GM23338 (cell line): Measurements from ENCODE around the gene RIMS4. TPM values are rescaled to one million over a fixed set of nuclear protein-coding genes. Genes with fewer than 3 reads are reported as not detected.

Source experiments
- ATAC-seq: fragments of 200-7000 bp; cut with Tn5 transposase; 3 replicates; pipeline ENCODE4 v1.9.1; 2020
- DNase-seq: peaks from one replicate; pipeline ENCODE4 v3.0.0-alpha.2; 2015; ENCODE audit warnings: low spot score
- H2AFZ ChIP-seq: fragments of 200-600 bp; sonication (generic); 2 replicates; pipeline ENCODE4 v1.8.0; 2016; ENCODE audit warnings: antibody characterized with exemption, mild to moderate bottlenecking, moderate library complexity
- H3F3A ChIP-seq: fragments of 200-600 bp; sonication (generic); replicated peaks from 2 replicates; pipeline ENCODE4 v1.8.0; 2017; ENCODE audit warnings: antibody characterized with exemption, mixed run types, low read depth
- H3K27ac ChIP-seq: fragments of 200-600 bp; sonication (generic); 2 replicates; pipeline ENCODE4 v1.6.1; 2016; ENCODE audit warnings: low read depth
- H3K27me3 ChIP-seq: fragments of 200-600 bp; sonication (generic); 2 replicates; pipeline ENCODE4 v1.8.0; 2016; ENCODE audit warnings: mild to moderate bottlenecking, mixed run types, moderate library complexity; ENCODE audit not compliant: insufficient read depth
- H3K36me3 ChIP-seq: fragments of 200-600 bp; sonication (generic); 2 replicates; pipeline ENCODE4 v1.8.0; 2016; ENCODE audit warnings: mild to moderate bottlenecking; ENCODE audit not compliant: insufficient read depth
- H3K4me1 ChIP-seq: fragments of 200-600 bp; sonication (generic); 2 replicates; pipeline ENCODE4 v1.8.0; 2016; ENCODE audit warnings: mild to moderate bottlenecking, moderate library complexity; ENCODE audit not compliant: insufficient read depth
- H3K4me2 ChIP-seq: fragments of 200-600 bp; sonication (generic); 2 replicates; pipeline ENCODE4 v1.7.1; 2017; ENCODE audit warnings: mixed run types
- H3K4me3 ChIP-seq: fragments of 200-600 bp; sonication (generic); 2 replicates; pipeline ENCODE4 v1.6.1; 2016; ENCODE audit warnings: mixed run types
- H3K79me2 ChIP-seq: fragments of 200-600 bp; sonication (generic); replicated peaks from 2 replicates; pipeline ENCODE4 v1.8.0; 2017; ENCODE audit warnings: mild to moderate bottlenecking; ENCODE audit not compliant: insufficient read depth
- H3K9me2 ChIP-seq: fragments of 200-600 bp; sonication (generic); 2 replicates; pipeline ENCODE4 v1.8.0; 2017; ENCODE audit not compliant: insufficient read depth
- H4K20me1 ChIP-seq: fragments of 200-600 bp; sonication (generic); replicated peaks from 2 replicates; pipeline ENCODE4 v1.8.0; 2017; ENCODE audit warnings: mild to moderate bottlenecking; ENCODE audit not compliant: insufficient read depth
- H3K27ac Mint-ChIP-seq: 2 replicates; pipeline ENCODE4 v1.8.0; 2020; ENCODE audit warnings: inconsistent platforms, mild to moderate bottlenecking, moderate library complexity, mixed read lengths
- H3K27me3 Mint-ChIP-seq: 3 replicates; pipeline ENCODE4 v1.8.0; 2022; ENCODE audit warnings: low read depth, mild to moderate bottlenecking, moderate library complexity, mixed read lengths, inconsistent platforms; ENCODE audit not compliant: insufficient read depth, poor library complexity
- H3K36me3 Mint-ChIP-seq: 3 replicates; pipeline ENCODE4 v1.8.0; 2021; ENCODE audit warnings: low read depth, mild to moderate bottlenecking, inconsistent platforms, moderate library complexity, mixed read lengths
- H3K4me1 Mint-ChIP-seq: 3 replicates; pipeline ENCODE4 v1.8.0; 2020; ENCODE audit warnings: mild to moderate bottlenecking, inconsistent platforms, mixed read lengths
- H3K4me3 Mint-ChIP-seq: 3 replicates; pipeline ENCODE4 v1.8.0; 2021; ENCODE audit warnings: moderate library complexity, mild to moderate bottlenecking, inconsistent platforms, mixed read lengths
- H3K9me3 Mint-ChIP-seq: 3 replicates; pipeline ENCODE4 v1.8.0; 2020; ENCODE audit warnings: moderate library complexity, mild to moderate bottlenecking, inconsistent platforms, mixed read lengths
- CREB1 ChIP-seq: fragments of 250-450 bp; sonication (Bioruptor Pico); IDR thresholded peaks from 2 replicates; pipeline ENCODE4 v1.5.0; 2020; ENCODE audit warnings: low read depth, mild to moderate bottlenecking, moderate library complexity
- CTCF ChIP-seq, 2 experiments: fragments of 200-600 bp in 1 of 2; sonication (generic) in 1 of 2; conservative IDR thresholded peaks; 2 replicates each; pipeline versions ENCODE4 v1.5.1 to v1.6.1; 2016 to 2017; ENCODE audit warnings: antibody characterized with exemption in 2 of 2, low read depth in 2 of 2, mild to moderate bottlenecking in 2 of 2, moderate library complexity in 1 of 2
- EZH2 ChIP-seq: fragments of 200-600 bp; sonication (generic); IDR thresholded peaks from one replicate; pipeline ENCODE4 v1.8.0; 2017; ENCODE audit warnings: antibody characterized with exemption, mild to moderate bottlenecking, low read depth; ENCODE audit not compliant: unreplicated experiment
- EZH2phosphoT487 ChIP-seq: fragments of 200-600 bp; sonication (generic); IDR thresholded peaks from one replicate; pipeline ENCODE4 v1.8.1; 2018; ENCODE audit warnings: antibody characterized with exemption; ENCODE audit not compliant: unreplicated experiment
- NANOG ChIP-seq: IDR thresholded peaks from 2 replicates; pipeline ENCODE4 v1.6.1; 2016; ENCODE audit warnings: antibody characterized with exemption, borderline replicate concordance
- STAT1 ChIP-seq: IDR thresholded peaks from one replicate; pipeline ENCODE4 v1.6.1; 2016; ENCODE audit warnings: antibody characterized with exemption; ENCODE audit not compliant: unreplicated experiment
- ZNF114 ChIP-seq: fragments of 250-450 bp; sonication (Bioruptor Pico); IDR thresholded peaks from 2 replicates; pipeline ENCODE4 v1.5.0; 2020; ENCODE audit warnings: mild to moderate bottlenecking, moderate library complexity
- ZNF331 ChIP-seq: fragments of 250-450 bp; sonication (Bioruptor Pico); IDR thresholded peaks from 2 replicates; pipeline ENCODE4 v1.5.0; 2020; ENCODE audit warnings: low read depth, mild to moderate bottlenecking, moderate library complexity
- ZNF462 ChIP-seq: fragments of 250-450 bp; sonication (Bioruptor Pico); IDR thresholded peaks from 2 replicates; pipeline ENCODE4 v1.5.0; 2020; ENCODE audit warnings: mild to moderate bottlenecking, moderate library complexity
- polyA plus RNA-seq: library from polyadenylated mRNA; unstranded; fragments of >200 nt; fragmentation: Nextera tagmentation; extraction: Ambion mirVana; gene quantifications from 2 replicates; pipeline ENCODE4 v1.2.1, GENCODE V29; 2016
- total RNA-seq: library from RNA; depleted of rRNA; stranded (reverse); fragments of >200 nt; shearing (Covaris generic); gene quantifications from 2 replicates; pipeline ENCODE4 v1.2.3, GENCODE V29; 2014
- TF ChIP-seq, protein P1 (sequence below): IDR thresholded peaks from one replicate; pipeline ENCODE4 v1.6.1; 2018; ENCODE audit warnings: antibody characterized with exemption; ENCODE audit not compliant: unreplicated experiment

RIMS4 gene
- total and polyA plus RNA-seq, 2 experiments from 2014 or later: 3.5 to 39.7 TPM

- TF ChIP-seq ZNF462 (CRISPR knock-in tag) (no peak), ZNF114 (no peak)
- TF ChIP-seq, protein P1, sequence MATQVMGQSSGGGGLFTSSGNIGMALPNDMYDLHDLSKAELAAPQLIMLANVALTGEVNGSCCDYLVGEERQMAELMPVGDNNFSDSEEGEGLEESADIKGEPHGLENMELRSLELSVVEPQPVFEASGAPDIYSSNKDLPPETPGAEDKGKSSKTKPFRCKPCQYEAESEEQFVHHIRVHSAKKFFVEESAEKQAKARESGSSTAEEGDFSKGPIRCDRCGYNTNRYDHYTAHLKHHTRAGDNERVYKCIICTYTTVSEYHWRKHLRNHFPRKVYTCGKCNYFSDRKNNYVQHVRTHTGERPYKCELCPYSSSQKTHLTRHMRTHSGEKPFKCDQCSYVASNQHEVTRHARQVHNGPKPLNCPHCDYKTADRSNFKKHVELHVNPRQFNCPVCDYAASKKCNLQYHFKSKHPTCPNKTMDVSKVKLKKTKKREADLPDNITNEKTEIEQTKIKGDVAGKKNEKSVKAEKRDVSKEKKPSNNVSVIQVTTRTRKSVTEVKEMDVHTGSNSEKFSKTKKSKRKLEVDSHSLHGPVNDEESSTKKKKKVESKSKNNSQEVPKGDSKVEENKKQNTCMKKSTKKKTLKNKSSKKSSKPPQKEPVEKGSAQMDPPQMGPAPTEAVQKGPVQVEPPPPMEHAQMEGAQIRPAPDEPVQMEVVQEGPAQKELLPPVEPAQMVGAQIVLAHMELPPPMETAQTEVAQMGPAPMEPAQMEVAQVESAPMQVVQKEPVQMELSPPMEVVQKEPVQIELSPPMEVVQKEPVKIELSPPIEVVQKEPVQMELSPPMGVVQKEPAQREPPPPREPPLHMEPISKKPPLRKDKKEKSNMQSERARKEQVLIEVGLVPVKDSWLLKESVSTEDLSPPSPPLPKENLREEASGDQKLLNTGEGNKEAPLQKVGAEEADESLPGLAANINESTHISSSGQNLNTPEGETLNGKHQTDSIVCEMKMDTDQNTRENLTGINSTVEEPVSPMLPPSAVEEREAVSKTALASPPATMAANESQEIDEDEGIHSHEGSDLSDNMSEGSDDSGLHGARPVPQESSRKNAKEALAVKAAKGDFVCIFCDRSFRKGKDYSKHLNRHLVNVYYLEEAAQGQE: no peak
Measured at GRCh38 chr20:44731657-44732056, 78.7 kb downstream of the RIMS4 start (continued).

- no peaks in the 10 kb centered on the region for H3K9me3 Mint-ChIP-seq
- no peaks in the 10 kb centered on the region for H3K9me2 ChIP-seq
- H3K27me3 ChIP-seq: no peaks in the 10 kb centered on the region
- H3K36me3 ChIP-seq: no peaks in the 10 kb centered on the region
- H4K20me1 ChIP-seq: no peaks in the 10 kb centered on the region
- no peak overlapping the region for H3K4me3 Mint-ChIP-seq
- peaks cover 23% of the 10 kb centered on the region for H3K4me1 ChIP-seq
- DNase-seq (no peak), ATAC-seq (no peak)
- peaks cover 51% of the 10 kb centered on the region for H3K4me1 Mint-ChIP-seq
- peaks cover 5% of the 10 kb centered on the region for H3K27me3 Mint-ChIP-seq
- no peaks in the 10 kb centered on the region for H3F3A ChIP-seq
- H3K27ac Mint-ChIP-seq: no peak overlapping the region
- no peak overlapping the region for H3K4me2 ChIP-seq
- H3K36me3 Mint-ChIP-seq: no peaks in the 10 kb centered on the region
- H3K27ac ChIP-seq: no peak overlapping the region
- H3K4me3 ChIP-seq: no peak overlapping the region
- H2AFZ ChIP-seq: no peak overlapping the region
- no peaks in the 10 kb centered on the region for H3K79me2 ChIP-seq
- no peak for TF ChIP-seq EZH2
- TF ChIP-seq, protein P1: no peak
- no peak for TF ChIP-seq EZH2phosphoT487
- TF ChIP-seq NANOG: no peak
- no peak for TF ChIP-seq ZNF331
- TF ChIP-seq ZNF114: no peak
- no peak for TF ChIP-seq CTCF (conservative IDR thresholded peaks at IDR 0.05; ENCODE audit: low read depth in 2 of 2)
- TF ChIP-seq STAT1: no peak
- TF ChIP-seq CREB1 (CRISPR knock-in tag): no peak
Measured at GRCh38 chr20:44730441-44730840, 79.9 kb downstream of the RIMS4 start.
